Measurements from ENCODE around the gene KIAA1755.
"Not testable (repeated sequence)": the region's sequence is repeated elsewhere in the genome, so short reads cannot be mapped to it uniquely, and the experiment has no call there.

- peak; percentile 25; the same call in 1 of the 2 replicates for TF ChIP-seq CTCF (IDR thresholded peaks at IDR 0.05; ENCODE audit: low read depth, low read length)
- not testable (repeated sequence) for TF ChIP-seq EZH2phosphoT487 (IDR thresholded peaks at IDR 0.05; ENCODE audit: low read depth)
Measured at GRCh38 chr20:38281176-38281915, 20.8 kb upstream of the KIAA1755 start.
